ENCODE measurements around the gene KLF6.
A peak's percentile ranks its signal among the peaks of the same experiment; 100 is the strongest.

Gene KLF6

DNA sequence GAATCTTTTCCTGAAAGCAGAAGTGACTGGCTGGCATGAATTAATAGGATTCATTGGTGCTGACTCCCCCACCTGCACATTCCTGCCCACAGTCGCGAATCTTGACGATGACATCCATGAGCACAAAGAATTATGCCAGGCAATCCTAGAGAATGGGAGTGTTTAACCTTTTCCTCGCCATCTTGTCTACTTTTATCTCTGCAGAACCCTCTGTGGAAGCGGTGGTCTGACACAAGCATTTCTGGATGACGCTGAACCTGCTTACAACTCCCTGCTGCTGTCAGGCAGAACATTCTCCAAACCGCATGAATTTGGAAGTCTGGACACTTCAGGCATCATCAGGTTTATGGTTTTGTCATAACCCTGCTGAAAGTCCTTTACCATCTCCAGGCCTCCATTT lies 36.5 kb downstream of the KLF6 start:
- no peak overlapping the region for H2BK12ac ChIP-seq (ENCODE audit: low read length)
- no peak overlapping the region for H4K91ac ChIP-seq (ENCODE audit: low read depth, low read length, poor library complexity)
- no CpG with 5 or more reads among the region's 7 CpGs for WGBS, 2 donors (ENCODE audit: extremely low coverage in 2 of 2, insufficient read length in 2 of 2, insufficient replicate concordance in 1 of 2)
- no peak overlapping the region for H3K23ac ChIP-seq (ENCODE audit: low read depth, low read length, poor library complexity)
- no peaks in the 10 kb centered on the region for H3K36me3 ChIP-seq (replicated peaks in 1 of 2; ENCODE audit: control insufficient read depth in 2 of 2, insufficient read depth in 2 of 2, low read length in 2 of 2)
- no peak overlapping the region for H2BK15ac ChIP-seq (ENCODE audit: low read length)
- H2AK5ac ChIP-seq (ENCODE audit: low read depth, low read length), result no peak overlapping the region
- H3K18ac ChIP-seq (ENCODE audit: low read length), result no peak overlapping the region
- no peaks in the 10 kb centered on the region for H3K79me1 ChIP-seq (ENCODE audit: low read depth, low read length)
- no peak overlapping the region for H3K27ac ChIP-seq (replicated peaks; ENCODE audit: low read length)
- DNase-seq (ENCODE audit: low spot score), result no peak
- no peak overlapping the region for H3K9ac ChIP-seq (ENCODE audit: low read depth, low read length, poor library complexity)
- no peaks in the 10 kb centered on the region for H3K27me3 ChIP-seq (ENCODE audit: control insufficient read depth in 3 of 3, insufficient read depth in 3 of 3, low read depth in 1 of 3, low read length in 3 of 3)
- no peak overlapping the region for H2BK120ac ChIP-seq (ENCODE audit: low read depth, low read length)
- H3K4me1 ChIP-seq (ENCODE audit: control insufficient read depth in 2 of 2, insufficient read depth in 1 of 2, low read depth in 1 of 2, low read length in 2 of 2), result peaks cover 2 to 20% of the 10 kb centered on the region in 2 donors
- H4K8ac ChIP-seq (ENCODE audit: low read depth, low read length), result no peak overlapping the region
- no peak overlapping the region for H3K4ac ChIP-seq (ENCODE audit: low read length)
- H2BK5ac ChIP-seq (ENCODE audit: low read length), result no peak overlapping the region
- H3K9me3 ChIP-seq (replicated peaks in 1 of 2; ENCODE audit: control insufficient read depth in 2 of 2, insufficient read depth in 1 of 2, low read depth in 1 of 2, low read length in 2 of 2), result no peaks in the 10 kb centered on the region
- no peak overlapping the region for H3K14ac ChIP-seq (ENCODE audit: low read length)
- H3K4me2 ChIP-seq (ENCODE audit: insufficient read depth, low read length, poor library complexity, severe bottlenecking), result no peak overlapping the region
- H3K4me3 ChIP-seq (ENCODE audit: low read length in 2 of 2), result no peak overlapping the region
- no peak overlapping the region for H2AFZ ChIP-seq (ENCODE audit: low read length)

DNA sequence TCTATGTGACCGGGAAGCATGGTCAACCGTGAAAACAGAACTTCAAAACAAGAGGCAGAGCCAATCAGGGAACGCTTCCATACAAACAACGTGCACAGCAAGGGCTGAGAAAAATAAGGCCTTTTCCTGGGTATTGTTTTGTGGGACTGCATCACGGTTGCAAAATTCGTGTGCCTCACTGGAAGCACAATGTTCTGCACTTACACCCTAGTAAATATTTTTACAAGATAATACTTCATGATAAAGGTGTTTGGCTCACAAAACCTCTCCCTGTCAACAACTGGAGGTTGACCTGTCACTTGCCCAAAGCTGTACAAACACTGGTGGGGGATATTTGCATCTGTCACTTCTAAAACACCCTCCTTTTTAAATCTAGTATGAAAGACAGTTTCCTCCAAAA lies 37.0 kb downstream of the KLF6 start:
- Histone ChIP-seq H3K18ac (ENCODE audit: low read length) (no peak overlapping the region), H3K4me2 (ENCODE audit: insufficient read depth, low read length, poor library complexity, severe bottlenecking) (no peak overlapping the region), H2AFZ (ENCODE audit: low read length) (no peak overlapping the region), H3K4me1 (ENCODE audit: control insufficient read depth in 2 of 2, insufficient read depth in 1 of 2, low read depth in 1 of 2, low read length in 2 of 2) (peaks cover 2 to 20% of the 10 kb centered on the region in 2 donors), H3K79me1 (ENCODE audit: low read depth, low read length) (no peaks in the 10 kb centered on the region), H2BK120ac (ENCODE audit: low read depth, low read length) (no peak overlapping the region), H4K8ac (ENCODE audit: low read depth, low read length) (no peak overlapping the region), H3K9me3 (replicated peaks in 1 of 2; ENCODE audit: control insufficient read depth in 2 of 2, insufficient read depth in 1 of 2, low read depth in 1 of 2, low read length in 2 of 2) (no peaks in the 10 kb centered on the region), H3K36me3 (replicated peaks in 1 of 2; ENCODE audit: control insufficient read depth in 2 of 2, insufficient read depth in 2 of 2, low read length in 2 of 2) (no peaks in the 10 kb centered on the region), H3K27ac (replicated peaks; ENCODE audit: low read length) (no peak overlapping the region), H3K4me3 (ENCODE audit: low read length in 2 of 2) (no peak overlapping the region), H2BK12ac (ENCODE audit: low read length) (no peak overlapping the region), H3K23ac (ENCODE audit: low read depth, low read length, poor library complexity) (no peak overlapping the region), H3K27me3 (ENCODE audit: control insufficient read depth in 3 of 3, insufficient read depth in 3 of 3, low read depth in 1 of 3, low read length in 3 of 3) (no peaks in the 10 kb centered on the region), H3K14ac (ENCODE audit: low read length) (no peak overlapping the region), H3K4ac (ENCODE audit: low read length) (no peak overlapping the region), H2BK5ac (ENCODE audit: low read length) (no peak overlapping the region), H3K9ac (ENCODE audit: low read depth, low read length, poor library complexity) (no peak overlapping the region), H2BK15ac (ENCODE audit: low read length) (no peak overlapping the region), H2AK5ac (ENCODE audit: low read depth, low read length) (no peak overlapping the region), H4K91ac (ENCODE audit: low read depth, low read length, poor library complexity) (no peak overlapping the region)
- WGBS, 2 donors (ENCODE audit: extremely low coverage in 2 of 2, insufficient read length in 2 of 2, insufficient replicate concordance in 1 of 2), result no CpG with 5 or more reads among the region's 6 CpGs
- no peak for DNase-seq (ENCODE audit: low spot score)

DNA sequence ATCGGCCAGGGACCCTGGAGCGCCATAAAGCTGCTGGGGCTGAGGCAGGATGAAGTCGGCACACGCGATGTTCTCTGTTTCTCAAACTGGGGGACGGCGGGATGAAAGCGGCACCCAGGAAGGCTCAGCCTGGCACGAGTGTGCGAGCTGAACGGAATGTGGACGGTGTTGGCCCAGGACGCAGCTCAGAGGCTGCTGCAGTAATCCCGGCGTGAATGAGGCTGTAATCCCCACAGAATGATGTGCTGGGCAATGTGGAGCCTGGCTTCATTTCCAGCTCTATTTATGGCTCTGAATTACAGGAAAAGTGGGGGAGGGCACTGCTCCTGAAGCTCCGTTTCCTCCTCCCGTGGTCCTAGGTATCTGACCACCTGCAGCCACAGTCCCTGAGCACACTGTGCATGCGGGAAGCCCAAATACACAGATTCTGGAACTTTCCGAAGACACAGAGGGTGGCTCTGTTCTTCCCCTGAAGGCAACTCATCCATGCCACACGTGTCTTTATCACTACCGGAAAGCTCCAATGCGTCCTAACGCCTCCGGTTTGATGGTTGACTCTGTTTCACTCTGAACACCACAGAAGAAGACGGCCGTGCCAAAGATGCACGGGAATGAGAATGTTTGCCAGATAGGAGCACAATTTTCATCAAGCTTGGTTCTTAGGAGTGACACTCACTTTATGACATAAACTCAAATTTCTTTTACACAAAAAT lies 37.6 kb downstream of the KLF6 start:
- Histone ChIP-seq H3K9me3 (replicated peaks in 1 of 2; ENCODE audit: control insufficient read depth in 2 of 2, insufficient read depth in 1 of 2, low read depth in 1 of 2, low read length in 2 of 2) (no peaks in the 10 kb centered on the region), H2AFZ (ENCODE audit: low read length) (no peak overlapping the region), H3K79me1 (ENCODE audit: low read depth, low read length) (no peaks in the 10 kb centered on the region), H3K14ac (ENCODE audit: low read length) (no peak overlapping the region), H4K91ac (ENCODE audit: low read depth, low read length, poor library complexity) (no peak overlapping the region), H2BK15ac (ENCODE audit: low read length) (peak overlapping the region; percentile 35), H2BK120ac (ENCODE audit: low read depth, low read length) (no peak overlapping the region), H3K4me2 (ENCODE audit: insufficient read depth, low read length, poor library complexity, severe bottlenecking) (no peak overlapping the region), H3K36me3 (replicated peaks in 1 of 2; ENCODE audit: control insufficient read depth in 2 of 2, insufficient read depth in 2 of 2, low read length in 2 of 2) (no peaks in the 10 kb centered on the region), H4K8ac (ENCODE audit: low read depth, low read length) (no peak overlapping the region), H2AK5ac (ENCODE audit: low read depth, low read length) (peak overlapping the region; percentile 12), H3K4me1 (ENCODE audit: control insufficient read depth in 2 of 2, insufficient read depth in 1 of 2, low read depth in 1 of 2, low read length in 2 of 2) (peaks cover 2 to 20% of the 10 kb centered on the region in 2 donors), H2BK12ac (ENCODE audit: low read length) (peak overlapping the region; percentile 53), H3K27me3 (ENCODE audit: control insufficient read depth in 3 of 3, insufficient read depth in 3 of 3, low read depth in 1 of 3, low read length in 3 of 3) (no peaks in the 10 kb centered on the region), H3K23ac (ENCODE audit: low read depth, low read length, poor library complexity) (no peak overlapping the region), H3K27ac (replicated peaks; ENCODE audit: low read length) (no peak overlapping the region), H2BK5ac (ENCODE audit: low read length) (peak overlapping the region; percentile 63), H3K4ac (ENCODE audit: low read length) (no peak overlapping the region), H3K18ac (ENCODE audit: low read length) (peak overlapping the region; percentile 35), H3K9ac (ENCODE audit: low read depth, low read length, poor library complexity) (no peak overlapping the region), H3K4me3 (ENCODE audit: low read length in 2 of 2) (no peak overlapping the region)
- DNase-seq (ENCODE audit: low spot score), result no peak
- no CpG with 5 or more reads among the region's 27 CpGs for WGBS, 2 donors (ENCODE audit: extremely low coverage in 2 of 2, insufficient read length in 2 of 2, insufficient replicate concordance in 1 of 2)

DNA sequence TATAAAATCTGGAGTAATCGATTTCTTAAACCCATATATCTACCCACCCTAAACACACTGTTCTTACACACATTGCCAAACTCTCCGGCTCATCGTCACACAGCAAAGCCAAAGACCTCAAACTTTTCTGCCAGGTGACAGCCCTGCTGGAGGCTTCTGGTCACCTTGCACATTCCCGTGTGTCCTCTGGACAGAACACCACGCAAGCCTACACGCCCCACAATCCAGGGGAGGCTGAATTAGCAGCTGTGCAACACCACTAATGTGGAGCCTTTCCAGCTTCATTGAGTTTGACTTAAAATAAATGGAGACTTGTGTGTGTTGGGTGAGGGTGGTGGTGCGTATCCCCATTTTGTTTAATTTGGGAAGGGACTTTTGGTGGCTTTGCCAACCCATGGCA lies 38.4 kb downstream of the KLF6 start:
- H3K36me3 ChIP-seq (replicated peaks in 1 of 2; ENCODE audit: control insufficient read depth in 2 of 2, insufficient read depth in 2 of 2, low read length in 2 of 2), result no peaks in the 10 kb centered on the region
- no peak overlapping the region for H3K14ac ChIP-seq (ENCODE audit: low read length)
- no peak overlapping the region for H3K4me3 ChIP-seq (ENCODE audit: low read length in 2 of 2)
- no peaks in the 10 kb centered on the region for H3K79me1 ChIP-seq (ENCODE audit: low read depth, low read length)
- no peak overlapping the region for H2AFZ ChIP-seq (ENCODE audit: low read length)
- H3K9ac ChIP-seq (ENCODE audit: low read depth, low read length, poor library complexity), result no peak overlapping the region
- peak overlapping the region; percentile 35 for H2BK15ac ChIP-seq (ENCODE audit: low read length)
- no peak overlapping the region for H2AK5ac ChIP-seq (ENCODE audit: low read depth, low read length)
- no peak overlapping the region for H3K4ac ChIP-seq (ENCODE audit: low read length)
- peak overlapping the region; percentile 63 for H2BK5ac ChIP-seq (ENCODE audit: low read length)
- no peak overlapping the region for H2BK12ac ChIP-seq (ENCODE audit: low read length)
- H3K27me3 ChIP-seq (ENCODE audit: control insufficient read depth in 3 of 3, insufficient read depth in 3 of 3, low read depth in 1 of 3, low read length in 3 of 3), result no peaks in the 10 kb centered on the region
- no peak overlapping the region for H3K18ac ChIP-seq (ENCODE audit: low read length)
- H3K4me1 ChIP-seq (ENCODE audit: control insufficient read depth in 2 of 2, insufficient read depth in 1 of 2, low read depth in 1 of 2, low read length in 2 of 2), result peaks cover 2 to 20% of the 10 kb centered on the region in 2 donors
- DNase-seq (ENCODE audit: low spot score), result no peak
- H2BK120ac ChIP-seq (ENCODE audit: low read depth, low read length), result no peak overlapping the region
- H3K27ac ChIP-seq (replicated peaks; ENCODE audit: low read length), result no peak overlapping the region
- no peak overlapping the region for H3K23ac ChIP-seq (ENCODE audit: low read depth, low read length, poor library complexity)
- no peak overlapping the region for H4K91ac ChIP-seq (ENCODE audit: low read depth, low read length, poor library complexity)
- WGBS, 2 donors (ENCODE audit: extremely low coverage in 2 of 2, insufficient read length in 2 of 2, insufficient replicate concordance in 1 of 2), result no CpG with 5 or more reads among the region's 7 CpGs
- no peaks in the 10 kb centered on the region for H3K9me3 ChIP-seq (replicated peaks in 1 of 2; ENCODE audit: control insufficient read depth in 2 of 2, insufficient read depth in 1 of 2, low read depth in 1 of 2, low read length in 2 of 2)
- H3K4me2 ChIP-seq (ENCODE audit: insufficient read depth, low read length, poor library complexity, severe bottlenecking), result no peak overlapping the region
- H4K8ac ChIP-seq (ENCODE audit: low read depth, low read length), result no peak overlapping the region

Data from neuronal stem cell (in vitro differentiated cells).